Esophagus (tissue), 2 donors: ENCODE measurements around the gene SPATA31D1. TPM values are rescaled to one million over a fixed set of nuclear protein-coding genes. Genes with fewer than 3 reads are reported as not detected.
"Not testable (repeated sequence)": the region's sequence is repeated elsewhere in the genome, so short reads cannot be mapped to it uniquely, and the experiment has no call there.

Experiments
- H3K27ac ChIP-seq, 2 donors: one replicate each; pipeline ENCODE4 v1.5.1; 2013; ENCODE audit warnings: low read depth in 2 of 2, mild to moderate bottlenecking in 2 of 2, inconsistent platforms in 1 of 2, low read length in 1 of 2, moderate library complexity in 1 of 2
- H3K27me3 ChIP-seq, 2 donors: one replicate each; pipeline ENCODE4 v1.6.1; 2013; ENCODE audit warnings: low read length in 2 of 2, control low read depth in 1 of 2, mild to moderate bottlenecking in 1 of 2; ENCODE audit not compliant: insufficient read depth in 2 of 2, control insufficient read depth in 1 of 2
- H3K36me3 ChIP-seq, 2 donors: one replicate each; pipeline ENCODE4 v1.6.1; 2013; ENCODE audit warnings: low read length in 1 of 2; ENCODE audit not compliant: control insufficient read depth in 2 of 2, insufficient read depth in 2 of 2
- H3K4me1 ChIP-seq, 2 donors: one replicate each; pipeline ENCODE4 v1.6.1; 2013; ENCODE audit warnings: low read length in 1 of 2; ENCODE audit not compliant: control insufficient read depth in 2 of 2, insufficient read depth in 2 of 2
- H3K4me3 ChIP-seq, 2 donors: one replicate each; pipeline ENCODE4 v1.5.1; 2013; ENCODE audit warnings: low read length in 2 of 2, mild to moderate bottlenecking in 2 of 2, low read depth in 1 of 2, moderate library complexity in 1 of 2
- H3K9me3 ChIP-seq, 2 donors: one replicate each; pipeline ENCODE4 v1.6.1; 2013; ENCODE audit warnings: mild to moderate bottlenecking in 2 of 2, low read depth in 1 of 2, low read length in 1 of 2, moderate library complexity in 1 of 2; ENCODE audit not compliant: control insufficient read depth in 2 of 2, insufficient read depth in 1 of 2
- WGBS, 2 donors: extraction: QIAGEN DNeasy Blood & Tissue Kit; methylation state at CpG; one replicate each; pipeline ENCODE4 v1.1.7; 2013; 5-methylcytosine and 5-hydroxymethylcytosine counted together
- polyA plus RNA-seq, 2 donors: library from polyadenylated mRNA; stranded (reverse); fragments of 200-250 nt; gene quantifications; one replicate each; pipeline ENCODE4 v1.2.3, GENCODE V29; 2013
- donor health status: healthy with polysubstance abuse.
- donor health status: Bipolar disorder and iron deficiency.

Gene SPATA31D1
- polyA plus RNA-seq: not detected

DNA sequence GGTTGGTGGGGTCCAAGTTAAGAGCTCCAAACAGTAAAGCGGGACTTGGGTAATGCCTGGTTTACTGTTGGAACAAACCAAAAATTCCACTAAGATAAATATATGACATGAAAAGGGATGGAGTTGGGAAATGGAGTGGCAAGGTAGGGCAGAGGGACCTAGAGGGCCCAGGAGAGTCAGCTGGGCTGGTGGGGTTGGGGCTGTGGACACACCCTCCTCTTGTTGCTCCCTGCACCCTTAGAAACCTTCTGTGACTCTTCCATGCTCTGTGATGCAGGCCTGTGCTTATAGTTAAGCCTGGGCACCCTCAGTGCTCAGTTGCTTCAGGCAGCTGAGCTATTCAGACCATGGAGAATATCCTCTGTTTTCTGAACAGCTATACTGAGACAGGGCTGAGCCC, at the start of gene SPATA31D1:
Gene SPATA31D1 (plus strand): TSS at position 301 of the 400 bp plus-strand sequence. CDS start 47 bp downstream, at position 348.
- H3K27ac ChIP-seq, H3K4me1 ChIP-seq, H3K9me3 ChIP-seq, H3K4me3 ChIP-seq, H3K27me3 ChIP-seq, H3K36me3 ChIP-seq: not testable (repeated sequence)
- WGBS, 2 donors: 98 to 100% methylated on average over 1 of the region's 1 CpG

DNA sequence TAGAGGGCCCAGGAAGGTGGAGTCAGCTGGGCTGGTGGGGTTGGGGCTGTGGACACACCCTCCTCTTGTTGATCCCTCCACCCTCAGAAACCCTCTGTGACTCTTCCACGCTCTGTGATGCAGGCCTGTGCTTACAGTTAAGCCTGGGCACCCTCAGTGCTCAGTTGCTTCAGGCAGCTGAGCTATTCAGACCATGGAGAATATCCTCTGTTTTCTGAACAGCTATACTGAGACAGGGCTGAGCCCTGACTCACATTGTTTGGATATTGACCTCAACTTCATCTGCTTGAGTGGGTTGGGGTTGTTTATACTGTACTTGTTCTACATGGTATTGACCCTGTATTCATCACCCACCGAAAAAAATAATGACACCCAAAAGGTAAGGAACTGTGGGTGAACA, 45.2 kb upstream of the SPATA31D1 start, which contains the start of gene SPATA31D3:
Gene SPATA31D3 (plus strand): TSS at position 108 of the 400 bp plus-strand sequence. CDS start 86 bp downstream, at position 194.
- H3K27ac ChIP-seq, H3K4me1 ChIP-seq, H3K27me3 ChIP-seq, H3K36me3 ChIP-seq, H3K4me3 ChIP-seq, H3K9me3 ChIP-seq: not testable (repeated sequence)
- no CpG with 5 or more reads among the region's 2 CpGs for WGBS, 2 donors

GRCh38 chr9:81948650-81949049, 39.9 kb upstream of the SPATA31D1 start:
- not testable (repeated sequence) for H3K27me3 ChIP-seq, H3K4me1 ChIP-seq, H3K9me3 ChIP-seq, H3K4me3 ChIP-seq, H3K27ac ChIP-seq, H3K36me3 ChIP-seq
- WGBS, 2 donors: 81% methylated on average over 1 of the region's 3 CpGs; no CpG with 5 or more reads in 1 of the 2 donors

DNA sequence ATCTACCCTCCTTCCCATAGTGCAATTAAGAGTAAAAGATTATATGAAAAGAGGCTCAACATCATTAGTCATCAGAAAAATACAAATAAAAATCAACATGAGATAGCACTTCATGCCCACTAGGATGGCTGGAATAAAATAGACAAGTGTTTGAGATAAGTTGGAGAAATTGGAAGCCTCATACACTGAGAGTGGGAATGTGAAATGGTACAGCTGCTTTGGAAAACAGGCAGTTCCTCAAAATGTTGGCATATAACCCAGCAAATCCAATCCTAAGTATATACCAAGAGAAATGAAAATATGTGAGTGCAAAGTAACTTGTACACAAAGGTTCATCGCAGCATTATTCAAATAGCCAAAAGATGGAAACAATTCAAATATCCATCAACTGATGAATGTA, 35.5 kb upstream of the SPATA31D1 start:
- H3K36me3 ChIP-seq: no peaks in the 10 kb centered on the region
- H3K9me3 ChIP-seq: peaks cover 0 to 4% of the 10 kb centered on the region in 2 donors
- no peak overlapping the region for H3K27ac ChIP-seq
- 91 to 94% methylated on average over 1 of the region's 1 CpG for WGBS, 2 donors
- no peaks in the 10 kb centered on the region for H3K27me3 ChIP-seq
- H3K4me3 ChIP-seq: no peak overlapping the region
- no peaks in the 10 kb centered on the region for H3K4me1 ChIP-seq

DNA sequence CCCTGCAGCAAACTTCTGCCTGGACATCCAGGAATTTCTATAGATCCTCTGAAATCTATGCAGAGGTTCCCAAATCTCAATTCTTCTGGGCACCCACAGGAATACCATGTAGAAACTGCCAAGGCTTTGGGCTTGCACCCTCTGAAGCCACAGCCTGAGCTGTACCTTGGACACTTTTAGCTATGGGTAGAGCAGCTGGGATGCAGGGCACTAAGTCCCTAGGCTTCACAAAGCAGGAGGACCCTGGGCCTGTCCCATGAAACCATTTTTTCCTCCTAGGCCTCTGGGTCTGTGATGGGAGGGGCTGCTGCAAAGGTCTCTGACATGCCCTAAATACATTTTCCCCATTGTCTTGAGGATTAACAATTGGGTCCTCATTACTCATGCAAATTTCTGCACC, 32.9 kb upstream of the SPATA31D1 start:
- Histone ChIP-seq H3K36me3 (no peaks in the 10 kb centered on the region), H3K27me3 (no peaks in the 10 kb centered on the region), H3K27ac (no peak overlapping the region), H3K9me3 (peaks cover 0 to 4% of the 10 kb centered on the region in 2 donors), H3K4me3 (no peak overlapping the region), H3K4me1 (no peaks in the 10 kb centered on the region)

GRCh38 chr9:81964218-81965171, 24.1 kb upstream of the SPATA31D1 start:
- H3K4me1 ChIP-seq: no peaks in the 10 kb centered on the region
- no peaks in the 10 kb centered on the region for H3K36me3 ChIP-seq
- H3K4me3 ChIP-seq: no peak overlapping the region
- no peaks in the 10 kb centered on the region for H3K27me3 ChIP-seq
- no peaks in the 10 kb centered on the region for H3K9me3 ChIP-seq
- 79 to 84% methylated on average over 6 of the region's 6 CpGs for WGBS, 2 donors
- H3K27ac ChIP-seq: no peak overlapping the region

- Histone ChIP-seq H3K9me3 (no peaks in the 10 kb centered on the region), H3K4me1 (no peaks in the 10 kb centered on the region), H3K4me3 (no peak overlapping the region), H3K27me3 (no peaks in the 10 kb centered on the region), H3K27ac (no peak overlapping the region), H3K36me3 (no peaks in the 10 kb centered on the region)
- 85 to 94% methylated on average over 3 of the region's 3 CpGs for WGBS, 2 donors
These were observed 20.5 kb upstream of the SPATA31D1 start for GRCh38 chr9:81968026-81968425.

- Histone ChIP-seq H3K27ac (no peak overlapping the region), H3K9me3 (no peaks in the 10 kb centered on the region), H3K36me3 (no peaks in the 10 kb centered on the region), H3K4me3 (no peak overlapping the region), H3K4me1 (no peaks in the 10 kb centered on the region), H3K27me3 (no peaks in the 10 kb centered on the region)
These were observed 18.6 kb upstream of the SPATA31D1 start for GRCh38 chr9:81969971-81970370.

- Histone ChIP-seq H3K9me3 (no peaks in the 10 kb centered on the region), H3K27me3 (no peaks in the 10 kb centered on the region), H3K27ac (no peak overlapping the region), H3K36me3 (no peaks in the 10 kb centered on the region), H3K4me1 (no peaks in the 10 kb centered on the region), H3K4me3 (no peak overlapping the region)
These were observed 16.8 kb upstream of the SPATA31D1 start for GRCh38 chr9:81971727-81972126.

- Histone ChIP-seq H3K4me3 (no peak overlapping the region), H3K27ac (no peak overlapping the region), H3K36me3 (no peaks in the 10 kb centered on the region), H3K4me1 (no peaks in the 10 kb centered on the region), H3K27me3 (no peaks in the 10 kb centered on the region), H3K9me3 (no peaks in the 10 kb centered on the region)
- 82 to 87% methylated on average over 5 of the region's 5 CpGs for WGBS, 2 donors
These were observed 13.8 kb upstream of the SPATA31D1 start for GRCh38 chr9:81974764-81975163.
